ENCODE results near the gene TRAF1. TPM values are rescaled to one million over a fixed set of nuclear protein-coding genes. Genes with fewer than 3 reads are reported as not detected.

The TRAF1 gene
- polyA plus RNA-seq, 10 donors: 2.6 to 5.7 (median 4.1) TPM

DNA sequence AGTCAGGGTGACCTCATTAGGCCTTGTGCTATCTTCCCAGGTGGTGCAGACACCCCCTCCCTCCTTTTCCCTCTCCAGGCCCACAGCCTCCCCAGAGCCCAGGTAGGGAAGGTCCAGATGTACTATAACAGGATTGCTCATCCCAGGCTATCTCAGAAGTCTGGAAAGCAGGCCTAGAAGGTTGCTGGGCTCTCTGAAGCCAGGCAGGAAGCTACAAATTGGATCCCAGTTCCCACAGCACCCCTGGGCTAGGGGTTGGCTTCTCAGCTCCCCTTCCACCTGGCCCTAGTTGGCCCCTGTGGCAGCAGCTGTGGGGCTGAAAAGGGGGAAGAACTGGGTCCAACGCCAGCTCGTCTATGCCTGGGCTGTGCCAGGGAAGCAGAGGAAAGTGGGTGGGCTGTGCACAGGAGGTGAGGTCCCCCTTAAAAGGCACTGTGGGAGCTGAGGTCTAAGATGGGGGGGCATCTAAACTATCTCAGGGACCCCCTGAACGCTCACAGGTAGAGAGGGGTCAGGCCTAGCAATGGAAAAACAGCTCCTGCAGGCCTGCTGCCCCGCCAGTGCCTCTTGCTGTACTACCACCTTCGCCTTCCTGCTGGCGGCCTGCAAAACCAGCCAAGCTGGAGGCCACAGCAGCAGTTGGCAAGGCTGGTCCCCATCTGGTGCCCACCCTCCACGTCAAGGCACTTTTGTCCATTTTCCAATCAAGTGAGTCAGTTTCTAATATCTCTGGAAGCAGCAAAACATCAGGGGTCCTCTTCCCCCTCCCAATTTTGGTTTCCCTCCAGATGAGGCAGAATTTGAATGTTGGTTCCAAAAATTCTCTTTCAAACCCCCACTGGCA, 70.5 kb downstream of the TRAF1 start:
- DNase-seq: no peak

DNA sequence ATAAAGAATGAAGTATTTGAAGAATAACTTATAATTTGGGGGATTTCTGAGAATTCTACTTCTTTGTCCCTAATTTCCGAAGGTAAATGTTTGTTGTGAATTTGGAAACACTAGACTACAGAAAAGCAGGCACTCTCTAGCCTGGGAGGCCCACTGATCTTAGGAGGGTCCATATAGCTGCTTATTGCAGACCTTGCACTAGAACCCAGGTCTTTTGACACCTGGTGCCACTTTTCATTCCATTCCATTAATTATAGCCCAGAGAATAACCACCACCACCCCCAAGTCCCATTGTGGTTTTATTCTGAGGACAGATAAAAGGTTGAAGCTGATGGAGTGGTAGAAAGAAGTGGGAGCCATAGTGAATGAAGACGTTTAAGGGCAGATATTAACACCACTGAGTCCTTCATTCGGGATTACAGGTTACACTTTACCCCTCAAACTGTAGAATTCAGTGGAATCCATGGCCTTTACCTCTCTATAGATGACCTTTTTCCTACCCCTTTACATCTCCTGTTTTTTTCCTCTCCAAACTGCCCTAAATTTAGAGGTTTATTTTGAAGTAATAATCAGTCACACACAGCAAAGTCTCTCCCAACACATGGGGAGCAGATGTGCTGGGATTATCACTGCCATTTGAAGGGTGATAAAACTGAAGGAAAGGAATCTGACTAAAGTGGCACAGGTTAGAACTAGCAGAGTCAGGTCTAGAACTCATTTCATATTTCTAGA, 71.8 kb downstream of the TRAF1 start:
- no peak for DNase-seq

DNA sequence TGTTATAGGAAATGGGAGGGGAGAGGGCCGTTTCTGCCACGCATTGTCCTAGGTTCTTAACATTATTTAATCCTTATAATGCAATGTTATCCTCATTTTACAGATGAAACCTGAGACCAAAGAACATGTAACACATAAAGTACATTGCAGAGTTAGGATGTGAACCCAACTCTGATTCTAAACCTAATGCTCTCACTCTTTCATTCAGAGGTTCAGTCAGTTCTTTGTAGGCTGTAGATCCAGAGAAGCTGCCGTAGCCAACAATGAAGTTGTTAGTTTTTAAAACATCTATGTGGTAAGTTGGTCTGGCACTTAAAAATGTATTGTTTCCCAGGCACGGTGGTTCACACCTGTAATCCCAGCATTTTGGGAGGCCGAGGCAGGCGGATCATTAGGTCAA, 73.4 kb downstream of the TRAF1 start:
- no peak for DNase-seq

Other genes starting within 250 kb of the TRAF1 start
- gene MEGF9, start 212.3 kb downstream of the TRAF1 start, polyA plus RNA-seq (ENCODE audit: insufficient read length in 10 of 10): 10 to 100 TPM in 2 of 10 donors, 1 to 10 TPM in 8; 5.5 to 12.1 (median 7.6) TPM
- 10 to 100 TPM; 26.2 to 42.3 (median 33.1) TPM for gene FBXW2, start 133.4 kb downstream of the TRAF1 start, polyA plus RNA-seq (ENCODE audit: insufficient read length in 10 of 10)
- gene PSMD5, start 83.9 kb downstream of the TRAF1 start, polyA plus RNA-seq (ENCODE audit: insufficient read length in 10 of 10): 10 to 100 TPM; 17.5 to 31.1 (median 24.5) TPM
- 10 to 100 TPM; 29.9 to 40.5 (median 35.0) TPM for gene PHF19, start 49.6 kb downstream of the TRAF1 start, polyA plus RNA-seq (ENCODE audit: insufficient read length in 10 of 10)
- 10 to 100 TPM in 3 of 10 donors, 1 to 10 TPM in 7; 5.6 to 12.3 (median 9.1) TPM for gene C5, start 123.5 kb upstream of the TRAF1 start, polyA plus RNA-seq (ENCODE audit: insufficient read length in 10 of 10)
- 10 to 100 TPM; 12.9 to 25.0 (median 18.2) TPM for gene CNTRL, start 148.2 kb upstream of the TRAF1 start, polyA plus RNA-seq (ENCODE audit: insufficient read length in 10 of 10)